GM19025 (cell line): ENCODE measurements around the gene XPNPEP2.
A peak's percentile ranks its signal among the peaks of the same experiment; 100 is the strongest.

Experiments used
- ATAC-seq: cut with Tn5 transposase; IDR thresholded peaks from one replicate; pipeline ENCODE4 v1.9.1; 2021; ENCODE audit warnings: mild to moderate bottlenecking, low read depth, moderate library complexity; ENCODE audit not compliant: unreplicated experiment

XPNPEP2 gene

GRCh38 chrX:129746557-129747470 is 8.0 kb downstream of the XPNPEP2 start:
- no peak for ATAC-seq

GRCh38 chrX:129747533-129747932 is 8.8 kb downstream of the XPNPEP2 start:
- no peak for ATAC-seq

- ATAC-seq, result no peak
Observed at GRCh38 chrX:129748305-129748704, 9.5 kb downstream of the XPNPEP2 start.

GRCh38 chrX:129749069-129749468 is 10.3 kb downstream of the XPNPEP2 start:
- ATAC-seq, result no peak

GRCh38 chrX:129750971-129751370 is 12.2 kb downstream of the XPNPEP2 start:
- no peak for ATAC-seq

- ATAC-seq, result no peak
Observed at GRCh38 chrX:129754056-129755024, 15.6 kb downstream of the XPNPEP2 start.

- ATAC-seq, result no peak
Observed at GRCh38 chrX:129755779-129756650, 17.2 kb downstream of the XPNPEP2 start.

GRCh38 chrX:129759576-129760061 is 20.8 kb downstream of the XPNPEP2 start:
- peak; percentile 49 for ATAC-seq

- no peak for ATAC-seq
Observed at GRCh38 chrX:129760155-129760554, 21.4 kb downstream of the XPNPEP2 start.

- no peak for ATAC-seq
Observed at GRCh38 chrX:129760981-129761380, 22.2 kb downstream of the XPNPEP2 start.

- no peak for ATAC-seq
Observed at GRCh38 chrX:129761596-129761995, 22.8 kb downstream of the XPNPEP2 start.

- ATAC-seq, result no peak
Observed at GRCh38 chrX:129762448-129762847, 23.7 kb downstream of the XPNPEP2 start.

GRCh38 chrX:129763666-129764065 is 24.9 kb downstream of the XPNPEP2 start:
- ATAC-seq, result no peak

- no peak for ATAC-seq
Observed at GRCh38 chrX:129768186-129768585, 29.4 kb downstream of the XPNPEP2 start.

GRCh38 chrX:129768586-129769466 is 30.0 kb downstream of the XPNPEP2 start:
- ATAC-seq, result no peak

GRCh38 chrX:129769467-129770154 is 30.8 kb downstream of the XPNPEP2 start:
- peak; percentile 24 for ATAC-seq

- no peak for ATAC-seq
Observed at GRCh38 chrX:129771266-129771995, 32.7 kb downstream of the XPNPEP2 start.
